HG03558 (cell line): ENCODE results near the gene PTPN9.
"Not testable (repeated sequence)": the region's sequence is repeated elsewhere in the genome, so short reads cannot be mapped to it uniquely, and the experiment has no call there.

Experiments
- ATAC-seq: cut with Tn5 transposase; IDR thresholded peaks from one replicate; pipeline ENCODE4 v1.9.1; 2021; ENCODE audit warnings: moderate number of reproducible peaks; ENCODE audit not compliant: unreplicated experiment; ENCODE audit errors: extremely low read depth

Gene PTPN9

DNA sequence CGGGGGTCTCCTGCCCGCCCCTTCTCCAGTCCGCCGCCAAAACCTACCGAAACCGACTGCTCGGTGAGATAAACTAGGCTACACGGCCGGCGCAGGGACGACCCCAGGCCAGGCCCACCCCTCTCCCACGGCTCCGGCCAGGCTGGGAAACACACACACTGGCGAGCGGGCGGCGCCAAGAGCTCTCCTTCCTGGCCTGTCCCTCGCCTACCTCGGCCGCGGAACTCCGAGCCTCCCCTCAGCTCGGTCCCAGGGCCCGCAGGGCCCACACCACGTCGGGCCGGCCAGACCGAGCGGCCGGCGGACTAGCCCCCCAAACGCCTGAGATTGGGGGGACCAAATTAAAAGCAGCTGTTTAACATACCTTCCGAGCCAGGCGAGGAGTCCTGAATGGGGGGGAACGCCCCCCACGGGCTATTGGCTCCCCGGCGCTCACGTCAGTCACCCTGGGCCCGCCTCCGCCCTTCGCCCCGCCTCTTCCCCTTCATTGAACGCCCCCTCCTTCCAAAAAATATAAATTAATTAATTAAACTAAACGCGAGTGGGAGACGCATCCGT is 123.6 kb downstream of the PTPN9 start:
- ATAC-seq, result no peak

DNA sequence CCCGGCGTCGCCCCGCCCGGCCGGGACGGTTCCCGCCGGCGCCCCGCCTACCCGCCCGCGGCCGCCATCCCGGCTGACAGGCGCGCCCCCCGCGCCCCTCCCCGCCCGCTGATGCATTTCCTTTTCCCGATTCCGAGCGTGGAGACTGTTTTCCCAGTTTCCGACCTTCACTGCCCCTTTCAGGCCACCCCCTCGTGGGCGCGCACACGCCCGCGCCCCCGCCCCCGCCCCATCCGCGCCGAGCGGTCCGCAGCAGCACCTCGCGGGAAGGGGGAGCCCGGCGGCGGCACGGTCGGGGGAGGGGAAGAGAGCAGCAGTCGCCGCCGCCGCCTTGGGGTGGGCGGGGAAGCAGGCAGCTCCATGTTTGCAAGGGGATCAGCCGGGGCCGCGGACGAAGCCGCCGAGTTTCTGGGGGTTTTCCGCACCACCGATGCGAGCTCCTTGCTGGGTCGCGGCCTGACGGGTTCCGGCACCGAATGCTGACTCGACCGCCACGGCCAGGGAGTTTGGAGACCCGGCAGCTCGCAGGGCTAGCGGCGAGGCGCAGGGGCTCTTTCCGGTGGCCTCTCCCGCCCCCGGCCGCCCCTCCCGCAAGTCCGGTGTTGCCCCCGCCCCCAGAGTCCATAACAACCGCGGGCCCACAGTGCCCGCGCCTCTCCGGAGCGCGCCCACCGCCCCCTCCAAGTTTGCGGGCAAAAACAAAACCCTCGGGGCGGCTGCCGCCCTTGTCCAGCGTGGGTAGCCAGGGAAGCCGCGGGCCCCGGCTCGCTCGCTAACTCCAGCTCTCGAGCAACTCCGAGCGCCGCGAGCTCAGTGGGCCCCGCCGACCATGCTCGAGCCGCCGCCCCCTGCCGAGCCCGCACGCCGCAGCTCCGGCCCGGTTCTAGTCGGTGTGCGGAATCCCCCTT is 124.4 kb downstream of the PTPN9 start:
- ATAC-seq, result no peak

DNA sequence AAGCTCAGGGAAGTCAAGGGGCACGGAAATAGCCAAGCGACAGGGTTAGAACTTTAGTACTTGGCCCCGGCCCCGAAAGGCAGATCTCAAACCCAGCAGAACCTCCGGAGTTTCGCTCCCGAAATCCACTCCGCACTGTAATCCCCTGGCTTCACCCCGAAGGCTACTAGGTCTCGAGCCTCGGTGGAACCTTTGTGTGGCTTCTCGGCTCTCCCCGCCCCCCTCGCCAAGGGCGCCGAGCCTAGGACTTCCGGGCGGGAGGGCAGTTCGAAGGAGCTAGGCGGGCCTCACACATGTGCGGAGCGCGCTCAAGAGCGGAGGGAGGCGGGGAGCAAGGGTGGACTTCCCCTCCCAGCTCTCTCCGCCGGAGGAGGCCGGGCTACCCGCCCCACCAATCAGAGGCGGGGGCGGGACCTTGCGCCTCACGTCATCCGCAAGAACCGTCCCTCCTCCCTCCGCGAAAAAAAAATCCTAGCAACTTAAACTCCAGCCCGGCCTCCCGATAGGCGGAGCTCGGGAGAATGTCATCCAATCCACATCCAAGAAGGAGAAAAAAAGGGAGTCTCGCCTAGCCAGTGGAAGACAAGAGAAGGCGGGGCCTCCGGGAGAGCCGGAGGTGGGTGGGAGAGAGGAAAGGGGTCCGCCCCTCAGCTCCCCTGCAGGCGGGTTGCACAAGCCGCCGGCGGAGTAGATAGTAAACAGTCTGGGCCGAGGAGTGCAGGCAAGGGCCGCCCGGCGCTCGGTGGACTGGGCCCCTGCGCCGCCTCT is 125.2 kb downstream of the PTPN9 start:
- peak; percentile 24 for ATAC-seq

DNA sequence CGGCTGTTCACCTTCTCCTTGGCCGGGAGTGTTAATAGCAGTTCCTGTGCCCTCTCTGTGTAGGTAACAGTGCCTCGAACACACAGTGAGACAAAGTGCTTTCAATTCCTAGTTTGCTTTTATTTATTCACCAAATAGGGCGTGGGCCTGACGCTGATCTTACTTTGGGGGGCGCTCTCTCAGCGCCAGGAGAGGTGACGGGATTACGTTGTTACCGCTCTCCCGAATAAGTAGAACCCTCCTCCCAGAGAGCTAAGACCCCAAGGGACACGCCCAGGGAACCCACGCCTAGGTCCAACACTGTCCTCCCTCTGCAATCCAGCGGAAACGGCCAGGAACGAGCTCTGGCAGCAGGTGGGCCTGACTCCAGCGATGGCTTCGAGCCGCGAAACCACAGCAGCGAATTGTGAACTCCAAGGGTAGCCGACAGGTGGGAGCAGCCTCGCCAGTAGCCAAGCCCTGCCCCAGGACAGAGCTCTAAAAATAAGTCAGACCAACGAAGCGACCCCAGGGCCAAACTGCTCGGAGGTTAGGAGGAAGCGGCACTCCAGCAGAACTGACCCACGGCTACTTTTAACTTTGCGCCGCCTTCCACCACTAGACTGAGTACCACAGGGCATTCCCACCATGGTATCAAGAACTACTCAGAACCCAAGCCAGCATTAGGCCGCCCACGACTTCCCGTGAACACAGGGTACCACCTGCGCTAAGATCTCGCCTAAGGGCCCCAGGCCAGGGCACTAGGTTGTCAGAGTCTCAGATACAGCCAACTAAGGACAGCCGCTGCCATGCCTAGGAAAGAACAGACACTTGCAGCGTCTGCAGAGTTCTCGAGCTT is 126.0 kb downstream of the PTPN9 start:
- no peak for ATAC-seq

DNA sequence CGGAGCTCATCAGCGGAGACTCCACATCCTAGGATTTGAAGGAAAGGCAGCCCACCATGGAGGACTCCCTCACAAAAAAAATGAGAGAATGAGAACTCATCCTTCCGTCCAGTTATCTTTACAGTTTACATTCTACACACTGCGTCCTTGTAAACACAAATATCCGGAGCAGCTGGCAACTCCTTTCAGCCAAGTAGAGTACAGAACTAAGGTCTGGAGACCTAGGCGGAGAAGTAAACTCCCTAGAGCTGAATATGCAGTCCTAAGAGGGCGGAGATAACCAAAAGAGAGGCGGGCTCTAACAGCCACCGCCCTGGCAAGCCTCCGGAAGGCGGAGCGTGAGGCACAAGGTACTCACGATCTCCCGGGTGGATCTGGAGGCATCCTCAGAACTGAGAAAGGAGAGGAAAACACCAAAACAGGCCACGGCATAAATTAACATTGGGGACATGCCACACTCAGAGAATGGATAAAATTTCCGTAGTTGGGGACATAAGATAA is 126.7 kb downstream of the PTPN9 start:
- no peak for ATAC-seq

DNA sequence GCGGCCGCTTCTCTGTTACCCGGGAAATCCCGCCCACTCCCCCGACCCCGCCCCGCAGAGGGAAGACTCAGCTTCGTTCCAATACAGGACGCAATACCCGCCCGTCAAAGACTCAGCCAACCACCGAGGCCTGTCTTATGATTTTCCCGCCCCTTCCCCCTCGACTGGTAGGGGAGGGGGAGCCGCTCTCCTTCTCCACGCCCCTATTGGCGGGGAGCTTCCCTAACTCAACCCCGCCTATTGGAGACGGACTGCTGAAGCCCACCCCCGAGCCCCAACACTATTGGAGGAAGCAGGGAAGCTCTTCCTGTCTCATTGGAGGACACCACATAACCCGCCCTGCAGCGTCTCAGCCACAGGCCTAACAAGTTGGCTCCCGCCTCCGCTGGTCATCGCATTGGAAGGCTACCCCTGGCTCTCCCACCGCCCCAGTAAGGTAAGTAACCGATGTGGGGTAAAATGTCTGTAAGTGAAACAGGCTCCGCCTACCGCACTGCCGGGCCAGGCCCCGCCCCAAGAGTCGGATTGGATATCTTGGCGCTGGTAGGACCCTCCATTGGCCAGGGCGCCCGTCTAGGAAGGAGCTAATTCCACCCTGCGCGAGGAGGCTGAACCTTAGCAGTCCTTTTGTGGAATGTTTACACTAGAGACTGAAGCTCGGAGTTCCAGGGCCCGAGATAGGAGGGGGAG is 127.3 kb downstream of the PTPN9 start, which contains the start of gene SIN3A:
Gene SIN3A (minus strand): TSS at position 17 of the 690 bp plus-strand sequence. CDS start 21,315 bp downstream, outside the sequence.
- peak; percentile 30 for ATAC-seq

DNA sequence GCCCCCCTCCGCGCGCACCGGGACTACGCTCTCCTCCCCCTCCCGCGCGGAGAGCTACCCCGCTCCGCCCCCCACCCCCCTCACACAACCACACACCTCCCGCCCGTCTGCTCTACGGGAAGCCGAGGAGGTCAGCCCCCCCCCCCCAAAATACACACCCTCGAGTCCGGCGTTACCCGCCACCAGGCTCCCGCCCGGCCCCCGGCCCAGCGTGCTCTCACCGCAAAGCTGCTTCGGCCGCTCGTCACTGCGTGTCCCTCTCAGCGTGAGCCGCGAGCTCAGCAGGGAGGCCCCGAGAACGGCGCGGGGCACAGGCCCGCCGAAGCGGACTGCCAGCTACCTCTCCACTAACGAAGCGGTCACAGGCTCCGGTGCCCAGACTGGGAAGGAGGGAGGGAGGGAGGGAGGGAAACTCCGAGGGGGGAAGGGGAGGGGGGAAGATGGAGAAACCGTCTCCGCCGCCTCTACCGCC is 127.9 kb downstream of the PTPN9 start:
- ATAC-seq, result no peak

DNA sequence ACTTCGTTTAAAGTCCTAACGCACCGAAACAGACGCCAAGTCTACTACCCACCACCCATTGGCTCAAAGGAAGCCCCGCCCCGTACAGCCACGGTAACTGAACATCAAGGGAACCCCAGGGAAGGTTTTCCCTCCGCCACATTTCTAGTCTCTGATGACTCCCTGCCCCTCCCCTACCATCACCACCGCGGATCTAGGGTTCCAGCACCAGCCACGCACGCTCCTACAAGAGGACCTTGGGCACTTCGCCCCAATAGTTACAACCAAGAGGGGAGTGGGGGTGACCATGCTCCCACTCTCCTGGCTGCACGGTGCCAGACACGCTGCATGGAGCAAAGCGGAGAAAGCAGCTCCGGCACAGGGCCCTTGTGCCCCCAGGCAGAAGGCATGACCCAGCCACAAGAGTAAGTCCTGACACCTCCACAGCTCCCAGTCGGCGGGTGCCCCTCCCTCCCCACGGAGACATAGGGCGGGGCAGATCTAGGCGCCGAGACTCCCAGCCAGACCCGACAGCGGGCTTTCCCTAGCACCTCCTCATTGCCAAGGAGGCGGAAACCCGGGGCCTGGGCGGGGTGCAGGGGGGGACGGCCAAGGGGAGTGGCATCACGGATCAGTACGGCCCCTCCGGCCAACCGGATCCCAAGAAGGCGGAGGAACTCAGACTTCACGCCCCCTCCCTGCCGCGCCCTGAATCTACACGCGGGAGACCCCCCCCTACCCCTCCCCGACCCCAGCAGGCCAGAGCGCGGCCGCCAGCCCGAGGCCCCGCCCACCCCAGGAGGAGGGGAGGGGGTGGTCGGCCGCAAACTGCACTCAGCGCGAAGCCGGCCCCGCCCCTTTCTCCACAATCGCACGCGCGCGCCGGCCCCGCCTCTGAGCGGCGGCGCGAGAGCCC is 128.6 kb downstream of the PTPN9 start:
- ATAC-seq, result no peak

DNA sequence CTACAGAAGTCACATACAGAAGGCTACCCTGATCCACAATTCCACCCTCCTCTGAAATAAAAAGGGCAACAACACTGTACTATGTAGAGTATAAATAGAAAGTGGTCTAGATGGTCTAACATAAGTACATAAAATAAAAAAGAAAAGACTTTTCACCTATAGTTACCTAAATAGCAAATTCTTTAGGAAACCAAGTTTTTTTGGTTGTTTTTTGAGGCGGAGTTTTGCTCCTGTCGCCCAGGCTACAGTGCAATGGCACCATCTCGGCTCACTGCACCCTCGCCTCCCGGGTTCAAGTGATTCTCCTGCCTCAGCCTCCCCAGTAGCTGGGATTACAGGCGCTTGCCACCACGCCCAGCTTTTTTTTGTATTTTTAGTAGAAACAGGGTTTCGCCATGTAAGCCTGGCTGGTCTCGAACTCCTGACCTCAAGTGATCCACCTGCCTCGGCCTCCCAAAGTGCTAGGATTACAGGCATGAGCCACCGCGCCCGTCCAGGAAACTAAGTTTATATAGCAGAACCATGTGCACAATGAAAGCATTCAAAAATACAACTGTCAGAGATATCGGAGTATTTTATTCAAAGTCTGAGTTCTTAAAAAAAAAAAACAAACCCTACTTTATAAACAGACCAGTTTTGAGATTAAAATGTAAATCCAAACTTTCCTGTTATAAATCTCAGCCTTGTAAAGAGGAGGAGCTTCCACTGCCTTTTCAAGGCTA is 129.4 kb downstream of the PTPN9 start:
- no peak for ATAC-seq

DNA sequence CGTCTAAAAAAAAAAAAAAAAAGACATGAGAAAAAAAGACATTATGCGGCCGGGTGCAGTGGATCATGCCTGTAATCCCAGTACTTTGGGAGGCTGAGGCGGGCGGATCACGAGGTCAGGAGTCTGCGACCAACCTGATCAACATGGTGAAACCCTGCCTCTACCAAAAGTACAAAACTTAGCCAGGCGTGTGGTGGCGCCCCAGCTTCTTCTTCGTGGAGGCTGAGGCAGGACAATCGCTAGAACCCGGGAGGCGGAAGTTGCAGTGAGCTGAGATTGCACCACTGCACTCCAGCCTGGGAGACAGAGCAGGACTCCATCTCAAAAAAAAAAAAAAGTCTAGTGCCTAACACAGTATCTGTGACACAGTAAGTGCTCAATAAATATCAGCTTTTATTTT is 130.9 kb downstream of the PTPN9 start:
- not testable (repeated sequence) for ATAC-seq

DNA sequence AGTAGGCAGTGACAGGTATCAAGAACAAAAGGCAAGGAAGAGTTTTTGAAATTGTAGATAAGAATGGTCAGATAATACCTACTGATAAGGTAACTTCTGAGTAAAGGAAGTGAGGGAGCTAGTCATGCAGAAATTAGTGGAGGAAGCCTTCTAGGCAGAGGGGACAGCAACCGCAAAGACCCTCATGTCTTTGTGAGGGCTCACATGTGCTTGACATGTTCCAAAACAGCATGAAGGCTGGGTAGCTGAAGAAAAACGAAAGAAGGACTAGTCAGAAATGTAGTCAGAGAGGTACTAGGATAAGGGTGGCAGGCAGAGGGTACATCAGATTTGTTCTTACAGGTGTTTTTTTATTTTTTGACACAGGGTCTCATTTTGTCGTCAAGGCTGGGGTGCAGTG is 133.0 kb downstream of the PTPN9 start:
- no peak for ATAC-seq

DNA sequence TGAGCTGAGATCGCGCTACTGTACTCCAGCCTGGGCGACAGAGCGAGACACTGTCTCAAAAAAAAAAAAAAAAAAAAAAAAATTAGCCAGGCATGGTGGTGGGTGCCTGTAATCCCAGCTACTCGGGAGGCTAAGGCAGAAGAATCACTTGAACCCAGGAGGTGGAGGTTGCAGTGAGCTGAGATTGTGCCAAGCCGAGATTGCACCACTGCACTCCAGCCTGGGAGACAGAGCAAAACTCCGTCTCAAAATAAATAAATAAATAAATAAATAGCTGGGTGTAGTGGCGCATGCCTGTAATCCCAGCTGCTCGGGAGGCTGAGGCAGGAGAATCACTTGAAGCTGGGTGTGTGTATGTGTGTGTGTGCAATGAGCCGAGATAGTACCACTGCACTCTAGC is 133.8 kb downstream of the PTPN9 start:
- ATAC-seq, result not testable (repeated sequence)

DNA sequence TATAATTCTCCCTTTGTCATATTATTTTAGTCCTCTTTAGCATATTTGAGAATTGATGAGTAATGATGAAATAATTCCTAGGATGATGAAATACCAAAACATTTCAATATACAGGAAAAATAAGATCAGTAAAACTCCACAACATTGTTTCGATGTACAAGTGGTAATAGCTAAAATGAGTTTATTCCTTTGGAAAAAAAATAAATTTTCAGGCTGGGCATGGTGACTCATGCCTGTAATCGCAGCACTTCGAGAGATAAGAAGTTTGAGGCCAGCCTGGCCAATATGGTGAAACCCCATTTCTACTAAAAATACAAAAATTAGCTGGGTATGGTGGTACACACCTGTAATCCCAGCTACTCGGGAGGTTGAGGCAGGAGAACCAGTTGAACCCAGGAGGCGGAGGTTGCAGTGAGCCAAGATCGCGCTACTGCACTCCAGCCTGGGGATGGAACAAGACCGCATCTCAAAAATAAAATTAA is 135.1 kb downstream of the PTPN9 start:
- ATAC-seq, result not testable (repeated sequence)

DNA sequence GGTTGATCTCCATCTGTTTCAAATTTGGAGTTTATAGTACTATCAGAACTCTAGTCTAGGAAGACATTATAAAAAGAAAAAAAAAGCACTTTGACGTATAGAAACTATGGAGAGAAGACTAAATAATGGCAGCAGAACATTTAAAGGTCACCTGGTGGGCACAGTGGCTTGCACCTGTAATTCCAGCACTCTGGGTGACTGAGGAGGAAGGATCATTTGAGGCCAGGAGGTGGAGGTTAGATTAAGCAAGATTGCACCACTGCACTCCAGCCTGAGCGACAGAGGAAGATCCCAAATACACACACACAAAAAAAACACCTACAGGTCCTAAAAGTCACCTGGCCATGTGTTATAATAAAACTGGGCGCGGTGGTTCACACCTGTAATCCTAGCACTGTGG is 141.4 kb downstream of the PTPN9 start:
- ATAC-seq, result no peak

DNA sequence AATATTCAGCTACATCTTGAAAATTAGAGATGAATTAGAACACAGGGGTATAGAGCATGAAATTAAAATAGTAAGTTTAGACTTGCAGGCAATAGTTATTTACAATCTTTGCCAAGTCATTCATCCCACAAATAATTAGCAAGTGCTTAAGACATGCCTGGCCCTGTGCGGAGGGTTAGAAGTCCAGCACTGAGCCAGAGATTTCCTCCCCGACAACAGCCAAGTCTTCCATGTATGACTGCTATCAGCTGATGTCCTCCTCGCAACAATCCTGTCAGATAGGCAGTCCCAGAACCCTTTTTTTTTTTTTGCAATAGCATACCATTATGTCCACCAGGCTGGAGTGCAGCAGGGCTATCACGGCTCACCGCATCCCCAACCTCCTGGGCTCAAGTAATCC is 142.2 kb downstream of the PTPN9 start:
- ATAC-seq, result no peak

DNA sequence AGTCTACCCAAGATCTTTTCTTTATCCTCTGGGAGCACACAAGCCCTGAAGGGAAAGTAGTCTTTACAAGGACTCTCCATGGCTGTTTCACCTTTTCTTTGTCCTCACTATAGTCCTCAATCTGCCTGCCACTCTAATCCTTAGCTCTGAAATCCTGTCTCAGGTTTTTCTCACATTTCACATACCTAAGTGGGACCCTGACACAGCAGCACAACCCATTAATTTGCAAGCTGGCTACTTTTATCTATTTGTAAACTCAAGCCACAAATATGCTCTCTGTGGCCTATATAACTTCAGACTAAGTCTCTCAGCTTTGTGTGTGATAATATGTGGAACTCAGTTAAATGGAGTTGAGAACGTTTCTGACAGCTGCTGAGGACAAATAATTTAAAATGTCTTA is 147.4 kb downstream of the PTPN9 start:
- ATAC-seq, result no peak

DNA sequence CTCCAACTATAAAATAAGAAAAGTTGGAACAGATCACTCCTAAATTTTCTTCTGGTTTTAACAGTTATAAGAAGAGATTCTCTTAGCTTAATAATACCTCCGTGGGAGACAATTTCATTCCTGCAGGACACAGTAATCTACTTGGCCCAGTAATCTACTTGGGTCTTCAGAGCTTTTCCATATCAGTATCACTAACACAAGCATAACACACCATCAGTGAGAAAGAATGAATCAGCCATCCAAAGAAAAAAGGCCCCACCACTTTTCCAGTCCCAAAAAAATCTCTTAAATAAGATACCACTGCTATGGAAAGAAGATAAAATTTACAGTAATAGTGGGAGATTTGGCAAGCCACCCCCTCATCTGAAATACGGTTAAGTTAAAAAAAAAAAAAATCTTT is 147.8 kb downstream of the PTPN9 start:
- no peak for ATAC-seq
